PC-9 (cell line): ENCODE measurements around the gene OLR1.

Source experiments
- CTCF ChIP-seq: fragments of 200-600 bp; sonication (generic); conservative IDR thresholded peaks from 2 replicates; pipeline ENCODE4 v1.6.1; 2017; ENCODE audit warnings: mixed run types, antibody characterized with exemption, mild to moderate bottlenecking, moderate library complexity
- EZH2 ChIP-seq: fragments of 200-600 bp; sonication (generic); IDR thresholded peaks from 2 replicates; pipeline ENCODE4 v1.8.0; 2017; ENCODE audit warnings: antibody characterized with exemption, low read depth

GRCh38 chr12:10218021-10218420 lies 46.1 kb upstream of the OLR1 start:
- no peak for TF ChIP-seq CTCF
- no peak for TF ChIP-seq EZH2
